Thyroid gland (tissue), 4 donors: ENCODE results near the gene CRB1.

Experiments used
- CTCF ChIP-seq, 6 experiments: fragments of 200-600 bp in 3 of 6; fragments of 450-650 bp in 3 of 6; sonication (generic) in 3 of 6; IDR thresholded peaks; one replicate each; pipeline ENCODE4 v1.5.1; 2016 to 2019; ENCODE audit warnings: antibody characterized with exemption in 6 of 6, mild to moderate bottlenecking in 2 of 6, inconsistent platforms in 1 of 6, moderate library complexity in 1 of 6
- POLR2A ChIP-seq, 2 donors: fragments of 450-650 bp; IDR thresholded peaks; one replicate each; pipeline ENCODE4 v1.6.1; 2017; ENCODE audit warnings: antibody characterized with exemption in 2 of 2, mild to moderate bottlenecking in 2 of 2, moderate library complexity in 1 of 2

GRCh38 chr1:197312163-197312562 is 44.1 kb downstream of the CRB1 start:
- no peak for TF ChIP-seq CTCF (IDR thresholded peaks at IDR 0.05)
- TF ChIP-seq POLR2A (IDR thresholded peaks at IDR 0.05): no peak
